K562 (cell line): ENCODE results near the gene CDC26.

ENCODE experiments used
- BMI1 ChIP-seq: fragments of 150-350 bp; IDR thresholded peaks from 2 replicates; pipeline ENCODE4 v1.6.1; 2014; ENCODE audit warnings: low read length
- WHSC1 ChIP-seq: IDR thresholded peaks from one replicate; pipeline ENCODE4 v1.6.1; 2012; ENCODE audit warnings: low read length, control low read depth, inconsistent platforms
- ZHX1 ChIP-seq: fragments of 150-350 bp; conservative IDR thresholded peaks from 2 replicates; pipeline ENCODE4 v1.6.1; 2014; ENCODE audit warnings: low read length
- ZNF263 ChIP-seq: sonication (generic); formaldehyde crosslinking; IDR thresholded peaks from 2 replicates; pipeline ENCODE4 v1.8.0; 2022; ENCODE audit warnings: mild to moderate bottlenecking, missing genetic modification reagents, borderline replicate concordance

DNA sequence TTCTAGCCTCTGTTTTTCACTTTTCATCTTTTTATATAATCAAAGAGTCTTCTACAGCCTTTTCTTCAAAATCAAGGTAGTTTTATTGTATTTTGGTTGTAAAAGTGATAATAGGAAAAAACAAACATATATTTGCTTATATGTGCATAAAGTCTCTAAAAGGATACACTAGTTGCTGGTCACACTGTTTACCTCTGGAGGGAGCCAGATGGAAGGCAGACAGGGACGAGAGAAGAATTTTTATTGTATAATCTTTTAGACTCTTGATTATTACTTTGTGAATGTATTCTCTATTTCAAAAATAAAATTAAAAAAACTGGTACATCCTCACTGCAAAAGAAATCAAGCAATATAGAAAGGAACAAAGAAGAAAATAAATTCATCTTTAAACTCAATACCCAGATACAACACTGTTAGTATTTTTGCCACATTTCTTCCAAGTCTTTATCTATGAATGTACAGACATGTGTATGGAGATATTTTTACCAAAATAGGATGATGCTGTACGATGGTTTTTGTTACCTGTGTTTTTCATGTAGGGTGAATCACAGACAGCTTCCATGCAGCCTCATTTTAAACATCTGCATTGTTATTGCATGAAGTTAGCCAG, 33.9 kb upstream of the CDC26 start:
- no peak for TF ChIP-seq ZHX1
- no peak for TF ChIP-seq BMI1
- no peak for TF ChIP-seq ZNF263
- no peak for TF ChIP-seq WHSC1
